RWPE1 (cell line): Measurements from ENCODE around the gene ZFYVE16.

Experiments
- CTCF ChIA-PET: fragments of 350-600 bp; sonication (Branson Sonifier 250); formaldehyde crosslinking; extraction: SDS; loops from one replicate; lab custom pipeline; 2021; lab: Yijun Ruan, JAX
- POLR2A ChIA-PET: fragments of 400-600 bp; formaldehyde crosslinking; extraction: SDS; loops from one replicate; lab custom pipeline; 2020; ENCODE audit warnings: antibody characterized with exemption; ENCODE audit not compliant: low non-redundant PET; lab: Yijun Ruan, JAX
- DNase-seq: peaks from one replicate; pipeline ENCODE4 v3.0.0; 2012; ENCODE audit warnings: low spot score
- H3K27ac ChIP-seq: fragments of 450-650 bp; 2 replicates; pipeline ENCODE4 v1.5.1; 2017
- CTCF ChIP-seq: fragments of 450-650 bp; conservative IDR thresholded peaks from 2 replicates; pipeline ENCODE4 v1.5.1; 2017; ENCODE audit warnings: low read depth, mild to moderate bottlenecking

ZFYVE16 gene

GRCh38 chr5:80507663-80508062 is 99.8 kb downstream of the ZFYVE16 start:
- H3K27ac ChIP-seq: no peak overlapping the region
- TF ChIP-seq CTCF: no peak
- ChIA-PET POLR2A (no interaction called here), CTCF (interaction anchor here (0.6 kb wide), 1 partner anchor 1094 kb away, joined by 7 read pairs; no protein-coding TSS in a partner anchor)
- DNase-seq: no peak

GRCh38 chr5:80508844-80509243 is 101.0 kb downstream of the ZFYVE16 start:
- POLR2A ChIA-PET: no interaction called here
- DNase-seq: no peak
- no peak for TF ChIP-seq CTCF
- H3K27ac ChIP-seq: no peak overlapping the region
- CTCF ChIA-PET: interaction anchor here (0.5 kb wide), 1 partner anchor 128 kb away, joined by 4 read pairs; no protein-coding TSS in a partner anchor

- no peak for TF ChIP-seq CTCF
- ChIA-PET CTCF (interaction anchor here (0.5 to 0.9 kb wide), 2 partner anchors 128 to 163 kb away, joined by 4 read pairs; no protein-coding TSS in a partner anchor), POLR2A (no interaction called here)
- H3K27ac ChIP-seq: no peak overlapping the region
- DNase-seq: no peak
These were observed 101.5 kb downstream of the ZFYVE16 start for GRCh38 chr5:80509362-80509761.

GRCh38 chr5:80516826-80517225 is 109.0 kb downstream of the ZFYVE16 start:
- no peak overlapping the region for H3K27ac ChIP-seq
- POLR2A ChIA-PET: no interaction called here
- CTCF ChIA-PET: no interaction called here
- peak; percentile 85 for DNase-seq
- no peak for TF ChIP-seq CTCF
